HUDEP-2 (cell line): ENCODE data around the gene SEL1L3.
A peak's percentile ranks its signal among the peaks of the same experiment; 100 is the strongest.

Experiments
- DNase-seq, 76 experiments: peaks; one replicate each; lab custom pipeline; 2025; ENCODE audit not compliant: unreplicated experiment in 76 of 76; lab: John Stamatoyannopoulos, UW

Gene SEL1L3

DNA sequence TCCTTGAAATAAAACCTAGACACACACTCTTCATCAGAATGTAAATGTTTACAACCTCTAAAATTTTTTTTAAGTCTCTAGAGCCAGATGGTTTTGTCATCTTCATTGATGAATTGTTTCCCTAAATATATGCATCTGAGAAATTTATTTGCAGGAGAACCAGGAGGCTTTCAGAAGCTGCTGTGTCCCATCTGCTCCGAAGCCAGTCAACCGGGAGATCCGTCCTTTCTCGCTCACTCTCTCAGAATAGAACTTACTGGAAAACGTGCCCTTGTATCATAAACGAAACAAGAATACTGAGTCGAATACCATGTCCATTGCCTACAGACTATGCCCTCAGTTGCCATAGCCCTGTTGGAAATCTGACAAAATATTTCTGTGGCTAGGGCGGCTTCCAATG, 103.7 kb downstream of the SEL1L3 start:
- DNase-seq, result no peak

DNA sequence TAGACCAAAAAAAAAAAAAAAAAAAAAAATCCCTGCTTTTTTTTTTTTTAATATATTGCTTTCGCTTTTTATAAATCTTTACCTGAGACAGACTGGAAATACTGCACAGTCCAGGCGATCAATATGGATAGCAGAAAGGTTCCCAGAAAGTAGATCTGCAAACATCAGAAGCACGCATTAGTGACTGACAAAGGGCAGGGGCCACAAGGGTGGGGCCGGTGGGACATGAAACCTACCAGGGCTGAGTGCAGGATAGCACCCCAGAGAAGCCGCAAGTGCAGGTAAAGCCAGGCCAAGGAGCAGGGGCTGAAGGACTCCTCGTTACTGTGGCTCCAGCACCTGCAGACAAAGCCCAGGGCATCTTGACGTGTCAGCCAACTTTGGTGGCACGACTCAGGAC, 105.3 kb downstream of the SEL1L3 start:
- no peak for DNase-seq

DNA sequence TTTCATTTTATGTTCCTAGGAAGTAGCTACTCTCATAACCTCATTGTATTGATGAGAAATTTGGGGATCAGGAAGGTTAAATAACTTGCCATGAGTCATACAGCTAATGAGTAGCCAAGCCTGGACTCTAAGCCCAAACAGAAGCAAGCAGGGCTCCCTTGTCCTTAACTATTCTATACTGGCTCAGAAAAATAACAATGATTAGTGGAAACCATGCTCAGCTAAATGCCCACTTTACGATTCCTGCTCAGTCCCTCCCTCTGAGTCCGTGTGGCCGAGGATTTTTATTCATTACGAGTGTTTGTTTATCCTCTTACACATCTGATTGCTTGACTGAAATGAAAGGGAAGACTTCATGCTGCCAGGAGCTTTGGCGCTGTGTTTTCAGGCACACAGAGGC, 106.3 kb downstream of the SEL1L3 start:
- DNase-seq, result no peak

DNA sequence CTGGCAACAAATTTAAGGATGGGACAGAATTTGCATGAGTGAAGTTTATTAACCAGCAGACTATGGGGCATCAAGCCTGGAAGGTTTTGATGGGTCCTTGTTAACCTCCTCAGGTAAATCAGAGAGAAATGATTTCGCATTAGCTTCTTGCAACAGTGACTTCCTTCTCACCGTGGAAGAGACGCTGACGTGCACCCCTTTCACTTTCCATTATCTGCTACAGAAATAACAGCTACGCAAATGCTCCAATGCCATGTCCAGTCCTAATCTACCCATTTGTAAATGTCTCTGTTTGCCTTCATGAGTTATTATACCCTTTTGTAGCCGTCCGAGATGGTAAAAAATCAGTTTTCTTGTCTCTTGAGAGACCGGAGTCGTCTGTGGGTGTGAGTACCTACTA, 106.9 kb downstream of the SEL1L3 start:
- no peak for DNase-seq

DNA sequence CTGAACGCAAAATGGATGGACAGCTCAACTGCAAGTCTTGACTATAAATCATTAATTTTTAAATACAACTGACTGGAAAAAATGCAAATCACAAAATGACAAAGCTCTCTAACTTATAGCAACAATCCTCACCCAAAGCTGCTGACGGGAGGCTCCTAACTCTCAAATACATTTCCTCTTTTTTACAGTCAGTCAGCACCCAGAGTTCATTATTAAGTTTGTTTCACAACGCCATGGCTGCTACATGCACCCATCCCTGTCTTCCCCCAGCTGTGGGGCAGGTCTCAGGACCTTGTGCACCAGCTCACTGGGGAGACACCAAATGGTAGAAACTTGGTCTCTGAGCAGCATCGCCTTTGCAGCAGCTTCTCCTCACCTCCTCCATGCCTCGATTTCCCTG, 109.5 kb downstream of the SEL1L3 start:
- no peak for DNase-seq

DNA sequence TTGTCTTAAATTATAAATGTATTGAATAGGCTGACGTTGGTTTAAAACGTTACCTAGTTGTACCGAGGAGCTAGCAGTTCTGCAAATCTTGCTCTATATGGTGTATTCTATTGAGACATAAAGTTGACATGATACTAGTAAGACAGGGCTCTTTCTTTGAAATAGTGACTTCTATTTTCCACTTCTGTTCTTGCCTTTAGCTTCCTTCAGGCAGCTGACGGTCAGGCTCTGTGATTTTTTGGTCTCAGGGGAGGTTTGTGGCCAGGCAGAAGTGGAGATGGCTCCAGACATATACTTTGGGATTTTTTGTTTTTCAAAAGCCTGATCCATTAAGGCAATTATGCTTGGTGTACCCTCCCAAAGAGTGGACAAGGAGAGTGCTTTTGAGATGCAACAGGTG, 111.9 kb downstream of the SEL1L3 start:
- DNase-seq, result no peak

DNA sequence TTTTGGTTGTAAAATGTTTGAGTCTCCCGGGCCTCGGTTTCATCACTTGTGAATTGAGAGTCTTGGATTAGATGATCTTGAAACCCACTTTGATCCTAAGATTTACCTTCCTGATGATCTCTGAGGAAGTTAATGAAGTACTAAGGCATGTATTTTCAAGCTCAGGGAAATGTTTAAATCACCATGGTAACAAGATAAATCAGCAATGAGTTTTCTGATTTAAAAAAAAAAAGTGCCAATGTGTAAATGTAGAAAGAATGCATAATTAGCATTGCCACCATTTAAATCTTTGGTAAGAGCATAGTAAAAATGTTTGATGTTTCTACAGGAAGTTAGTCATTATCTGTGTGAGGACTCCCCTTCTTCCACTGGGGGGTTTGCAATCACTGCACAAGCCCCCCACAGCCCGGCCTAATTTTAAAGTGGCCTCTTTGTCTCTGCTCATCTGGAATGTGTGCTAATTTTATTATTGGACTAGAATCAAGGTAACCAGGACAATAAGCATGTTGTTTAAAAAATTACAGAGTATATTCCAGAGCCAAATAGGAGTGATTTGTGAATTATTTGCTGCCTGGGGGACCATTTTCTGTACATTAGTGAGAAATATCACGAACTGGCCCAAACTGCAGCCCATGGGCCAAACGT, 113.5 kb downstream of the SEL1L3 start:
- no peak for DNase-seq

DNA sequence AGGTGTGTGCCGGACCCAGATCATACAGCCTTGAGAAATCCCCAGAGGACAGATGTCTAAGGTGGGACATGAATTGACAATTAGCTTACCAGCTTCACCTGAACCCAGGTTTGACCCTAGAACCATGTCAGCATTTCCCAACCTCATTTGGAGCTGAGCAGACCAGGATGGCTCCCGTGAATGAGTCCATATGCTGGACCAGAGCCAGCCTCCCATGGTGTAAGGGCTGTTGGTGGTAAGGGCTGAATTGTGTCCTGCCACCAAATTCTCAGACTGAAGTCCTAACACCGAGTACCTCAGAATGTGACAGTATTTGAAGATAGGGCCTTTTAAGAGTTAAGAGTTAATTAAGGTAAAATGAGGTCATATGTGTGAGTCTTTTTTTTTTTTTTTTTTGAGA, 118.8 kb downstream of the SEL1L3 start:
- DNase-seq, result no peak

DNA sequence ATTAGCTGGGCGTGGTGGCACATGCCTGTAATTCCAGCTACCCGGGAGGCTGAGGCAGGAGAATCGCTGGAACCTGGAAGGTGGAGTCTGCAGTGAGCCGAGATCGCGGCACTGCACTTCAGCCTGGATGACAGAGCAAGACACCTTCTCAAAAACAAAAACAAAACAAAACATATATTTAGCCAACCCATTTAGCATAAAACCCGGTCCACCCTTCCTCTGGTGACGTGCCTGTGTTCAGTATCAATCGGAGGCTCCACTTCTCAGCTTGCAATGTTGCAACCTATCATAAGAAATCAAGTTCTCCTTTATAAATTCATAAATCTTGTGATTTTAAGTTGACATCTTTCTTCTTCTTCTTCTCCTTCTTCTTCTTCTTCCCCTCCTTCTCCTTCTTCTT, 133.2 kb downstream of the SEL1L3 start:
- no peak for DNase-seq

DNA sequence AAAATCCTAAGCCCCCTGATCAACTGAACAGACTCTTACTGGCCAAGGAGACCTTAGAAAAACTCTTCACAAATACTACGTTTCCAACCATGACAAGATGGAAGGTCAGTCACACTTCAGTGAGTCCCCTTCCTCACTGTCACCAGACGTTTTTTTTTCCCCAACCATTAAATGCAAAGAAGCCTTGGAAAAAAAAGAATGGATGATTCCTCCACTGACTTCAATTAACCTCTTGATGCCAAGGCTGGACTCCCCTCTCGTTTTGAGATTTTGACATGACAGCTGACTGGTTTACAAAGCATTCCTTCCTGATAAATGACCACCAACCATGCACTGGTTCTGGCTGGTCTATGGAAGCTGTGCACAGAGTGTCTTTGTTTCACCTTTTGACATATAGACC, 133.9 kb downstream of the SEL1L3 start:
- no peak for DNase-seq

DNA sequence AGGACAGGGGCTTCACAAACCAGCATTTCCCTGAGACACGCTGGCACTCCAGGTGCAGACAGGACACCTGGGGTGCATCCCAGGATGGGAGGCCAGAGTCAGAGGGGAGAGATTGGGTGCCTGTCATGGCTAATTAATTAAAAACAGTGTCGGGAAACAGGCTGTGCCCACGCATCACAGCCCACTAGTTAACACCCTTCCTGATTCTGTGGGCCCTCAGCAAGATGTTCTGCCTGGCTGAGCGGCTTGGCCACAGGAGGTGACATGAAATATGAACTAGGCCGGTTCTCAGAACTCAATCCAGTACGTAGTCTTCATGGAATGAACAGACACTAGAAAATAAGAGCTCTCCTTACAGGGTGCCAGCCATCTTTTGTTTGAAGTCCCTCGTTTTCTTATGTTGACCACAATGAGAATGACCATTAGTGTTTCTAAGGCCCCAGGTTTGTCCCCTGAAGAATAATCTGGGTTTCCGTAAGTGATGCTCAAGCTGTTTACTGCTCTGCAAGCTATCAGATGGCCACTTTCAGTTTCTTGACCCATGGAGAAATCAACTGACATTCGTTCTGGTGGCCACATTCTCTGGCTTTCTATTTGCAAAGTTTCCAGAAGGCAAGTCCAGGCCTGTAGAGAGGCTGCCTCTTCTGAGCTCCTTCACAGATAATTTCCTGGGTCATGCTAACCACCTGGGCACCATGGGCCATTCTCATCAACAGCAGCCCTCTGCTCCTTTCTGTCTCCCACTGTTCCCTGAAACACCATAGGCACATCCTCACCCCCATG, 134.9 kb downstream of the SEL1L3 start:
- DNase-seq, result no peak

DNA sequence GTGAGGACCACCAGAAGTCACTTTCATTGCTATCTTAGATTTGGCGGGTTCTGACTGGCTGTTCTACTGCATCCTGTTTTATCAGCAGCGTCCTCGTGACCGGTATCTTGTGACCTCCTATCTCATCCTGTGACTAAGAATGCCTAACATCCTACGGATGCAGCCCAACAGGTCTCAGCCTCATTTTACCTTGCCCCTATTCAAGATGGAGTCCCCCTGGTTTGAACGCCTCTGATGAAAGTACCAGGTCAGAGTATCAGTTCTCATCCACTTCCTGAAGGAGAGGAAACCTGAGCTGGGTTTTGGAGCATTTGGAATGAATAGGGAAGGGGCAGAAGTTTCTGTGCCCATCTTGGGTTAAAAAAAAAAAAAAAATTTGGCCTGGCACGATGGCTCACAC, 136.9 kb downstream of the SEL1L3 start:
- DNase-seq, result peak in 1 of 76 experiments; percentile 1

DNA sequence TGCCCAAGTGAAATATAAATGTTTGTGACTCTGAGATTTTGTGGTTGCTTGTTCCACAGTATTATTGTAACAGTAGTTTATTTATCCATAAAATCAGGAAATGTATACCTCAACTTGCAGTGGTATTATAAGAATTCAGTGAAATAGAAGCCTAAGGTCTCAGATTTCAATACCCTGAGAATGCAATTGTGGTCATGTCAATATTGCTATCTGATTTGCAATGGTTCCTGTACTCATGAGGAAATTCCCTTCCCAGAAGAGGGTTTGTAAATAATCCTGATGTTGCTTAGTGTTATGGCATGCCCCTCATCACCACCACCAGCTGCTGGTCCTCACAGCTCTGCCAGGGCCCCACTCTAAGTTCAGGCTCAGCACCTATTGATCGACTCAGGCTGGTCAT, 139.4 kb downstream of the SEL1L3 start:
- no peak for DNase-seq

DNA sequence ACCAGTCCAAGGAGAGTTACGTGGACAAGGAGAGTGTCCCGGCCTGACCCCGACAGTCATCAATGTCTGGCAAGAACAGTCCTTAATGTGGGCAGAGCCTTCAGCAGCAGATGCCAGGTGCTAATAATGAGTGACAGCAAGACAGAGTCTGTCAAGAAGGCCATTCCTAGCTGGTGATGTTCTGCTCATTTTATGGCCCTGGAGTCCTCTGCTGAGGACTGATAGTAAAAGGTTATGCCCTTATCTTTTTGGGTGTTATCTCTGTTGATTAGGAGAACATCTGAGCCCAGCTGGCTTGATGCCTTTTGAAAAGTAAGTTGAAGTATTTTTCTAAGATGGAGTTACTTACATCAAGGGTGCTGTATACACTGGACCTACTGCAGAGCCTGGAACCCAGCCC, 139.8 kb downstream of the SEL1L3 start:
- DNase-seq, result peak in 63 of 76 experiments; percentile 1 to 84 (median 32)

DNA sequence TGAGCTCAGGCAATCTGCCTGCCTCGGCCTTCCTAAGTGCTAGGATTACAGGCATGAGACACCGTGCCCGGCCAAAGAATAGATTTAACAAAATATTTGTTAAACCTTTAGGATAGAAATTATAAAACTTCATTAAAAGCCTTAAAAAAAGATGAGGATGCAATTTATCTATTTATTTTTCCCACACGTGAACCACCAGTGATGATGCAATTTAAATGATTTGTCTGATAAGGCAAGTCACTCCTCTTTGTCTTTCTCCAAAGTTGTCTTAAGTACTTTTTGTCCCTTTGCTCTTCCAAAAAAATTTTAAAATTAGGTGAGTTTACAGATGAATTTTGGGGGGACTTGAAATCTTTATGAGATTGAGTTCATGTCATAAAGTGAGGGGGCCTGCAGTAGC, 149.0 kb downstream of the SEL1L3 start:
- DNase-seq, result no peak

DNA sequence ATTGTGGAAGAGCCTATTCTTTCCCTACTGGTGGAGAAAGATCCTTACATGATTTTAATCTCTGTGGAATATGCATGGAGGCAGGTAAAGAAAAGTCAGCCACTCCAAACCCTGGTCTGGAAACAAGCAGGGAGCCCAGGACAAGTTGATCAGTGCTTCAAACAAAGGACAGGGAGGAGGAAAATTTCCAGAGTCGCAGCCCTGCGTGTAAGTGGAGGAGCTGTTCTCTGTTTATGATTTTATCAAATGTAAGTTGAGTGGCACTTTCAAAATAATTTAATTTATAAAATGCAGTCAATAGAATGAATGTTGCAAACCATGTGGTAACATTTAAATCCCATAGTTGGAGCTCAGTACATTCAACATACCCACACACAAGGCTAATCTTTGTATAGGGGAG, 150.2 kb downstream of the SEL1L3 start:
- no peak for DNase-seq

DNA sequence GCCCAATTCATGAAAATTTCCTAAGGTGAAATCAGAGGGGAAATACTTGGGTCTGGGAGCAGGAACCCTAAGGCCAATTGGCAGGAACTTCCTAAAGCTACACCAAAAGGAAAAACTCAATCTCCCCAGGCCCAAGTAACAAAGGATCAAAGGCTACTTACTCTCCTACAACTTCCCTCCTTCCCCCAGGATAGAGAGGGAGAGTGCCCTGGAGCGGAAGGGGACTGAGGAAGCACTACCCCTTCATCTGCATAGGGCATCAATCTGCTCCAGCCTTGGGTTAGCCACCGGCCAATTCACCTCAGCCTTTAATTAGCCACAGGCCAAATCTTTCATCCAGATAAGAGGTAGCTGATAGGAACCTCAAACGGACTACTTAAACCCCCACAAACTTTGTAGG, 152.2 kb downstream of the SEL1L3 start:
- DNase-seq, result no peak

DNA sequence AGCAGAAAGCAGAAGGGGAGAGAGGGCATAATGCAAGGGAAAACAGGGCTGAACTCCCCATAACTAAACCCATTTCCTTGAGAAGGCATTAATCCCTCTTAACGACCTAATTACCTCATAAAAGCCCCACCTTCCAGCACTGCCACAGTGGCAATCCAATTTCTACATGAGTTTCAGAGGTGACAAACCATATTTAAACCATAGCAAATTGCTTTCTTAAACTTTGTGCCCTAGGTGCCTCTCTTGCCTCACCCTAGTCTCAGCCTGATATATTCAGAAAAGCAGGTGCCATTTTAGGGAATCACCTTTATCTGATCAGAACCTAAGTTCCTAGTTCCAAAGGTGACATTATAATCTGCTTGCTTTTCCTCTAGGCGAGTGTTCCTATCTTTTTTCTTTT, 158.3 kb downstream of the SEL1L3 start:
- DNase-seq, result no peak

DNA sequence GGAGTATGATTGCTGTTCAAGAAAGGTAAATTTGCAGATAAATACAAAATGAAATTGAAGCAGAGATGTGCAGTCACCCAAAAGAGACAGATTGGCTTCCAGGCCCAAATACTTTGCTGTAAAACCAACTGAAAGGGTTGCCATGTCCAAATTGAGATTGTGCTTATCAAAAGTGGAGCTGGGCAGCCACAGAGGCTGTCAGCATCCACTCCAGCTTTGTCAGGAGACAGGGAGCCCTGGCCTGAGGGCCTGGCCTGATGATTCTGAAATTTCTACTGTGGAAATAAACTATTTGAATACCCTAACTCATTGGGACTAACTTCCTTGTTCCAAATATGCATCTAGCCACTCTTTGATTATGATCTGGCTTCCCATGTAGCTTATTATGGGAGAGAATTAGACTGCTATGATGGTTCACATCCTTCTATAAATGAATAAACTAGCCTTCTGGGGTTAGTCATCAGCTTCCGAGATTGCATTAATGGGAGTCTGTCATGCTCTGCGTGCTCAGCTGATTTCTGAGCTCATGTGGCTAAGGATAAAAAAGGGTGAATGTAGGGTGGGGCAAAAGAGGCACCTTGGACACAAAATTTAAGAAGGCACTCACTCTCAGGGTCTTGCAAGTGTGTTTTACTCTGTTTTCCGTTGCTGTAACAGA, 158.9 kb downstream of the SEL1L3 start:
- DNase-seq, result no peak

DNA sequence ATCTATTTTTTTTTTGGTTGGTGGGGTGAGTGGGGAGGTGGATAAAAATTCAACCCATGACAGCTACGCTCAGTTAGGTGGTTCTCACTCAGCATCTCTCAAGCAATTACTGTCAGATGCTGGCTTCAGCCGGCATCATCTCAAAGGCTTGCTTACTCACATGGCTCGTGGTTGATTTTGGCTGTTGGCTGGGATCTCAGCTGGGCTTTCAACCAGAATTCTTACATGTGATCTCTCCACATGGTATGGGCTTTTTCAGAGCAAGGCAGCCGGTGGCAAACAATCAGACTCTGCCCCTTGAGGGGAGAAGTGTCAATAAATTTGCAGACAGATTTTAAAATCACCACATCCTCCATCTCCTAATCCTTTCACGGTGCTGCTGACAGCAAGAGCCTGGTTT, 159.9 kb downstream of the SEL1L3 start:
- DNase-seq, result no peak

DNA sequence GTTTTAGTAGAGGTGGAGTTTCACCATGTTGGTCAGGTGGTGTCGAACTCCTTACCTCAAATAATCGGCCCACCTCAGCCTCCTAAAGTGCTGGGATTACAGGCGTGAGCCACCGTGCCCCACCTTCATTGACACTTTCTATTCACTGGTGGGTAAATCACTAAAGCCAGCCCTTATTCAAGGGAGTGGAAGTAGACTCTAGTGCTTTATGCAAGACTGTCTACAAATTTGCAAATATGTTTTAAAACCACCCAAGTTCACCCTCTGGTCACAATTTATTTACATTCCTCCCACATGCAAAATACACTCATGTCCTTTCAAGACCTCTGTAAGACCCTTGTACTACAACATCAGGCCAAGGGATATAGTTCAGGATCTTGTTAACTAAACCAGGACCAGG, 162.1 kb downstream of the SEL1L3 start:
- DNase-seq, result no peak

DNA sequence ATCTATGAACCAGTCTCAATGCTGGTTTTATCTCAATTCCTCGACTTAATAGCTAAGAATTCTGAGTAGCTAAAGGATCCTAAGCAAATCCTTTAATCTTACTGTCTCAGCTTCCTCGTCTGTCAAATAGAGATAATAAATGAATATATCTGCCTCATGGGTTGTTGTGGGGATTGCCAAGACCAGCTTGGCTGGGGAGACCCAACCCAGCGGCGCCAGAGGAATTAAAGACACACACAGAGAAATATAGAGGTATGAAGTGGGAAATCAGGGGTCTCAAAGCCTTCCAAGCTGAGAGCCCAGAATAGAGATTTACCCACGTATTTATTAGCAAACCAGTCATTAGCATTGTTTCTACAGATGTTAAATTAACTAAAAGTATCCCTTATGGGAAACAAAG, 165.3 kb downstream of the SEL1L3 start:
- no peak for DNase-seq
